ENCODE measurements around the gene TXNDC2.
"Not testable (repeated sequence)": the region's sequence is repeated elsewhere in the genome, so short reads cannot be mapped to it uniquely, and the experiment has no call there.

Gene TXNDC2

GRCh38 chr18:9905401-9905922 is 19.7 kb downstream of the TXNDC2 start:
- FAIRE-seq (no peak), DNase-seq (ENCODE audit: insufficient read length, low spot score) (no peak)
- TF ChIP-seq CTCF (IDR thresholded peaks at IDR 0.05; ENCODE audit: insufficient read depth, missing control alignments): no peak

DNA sequence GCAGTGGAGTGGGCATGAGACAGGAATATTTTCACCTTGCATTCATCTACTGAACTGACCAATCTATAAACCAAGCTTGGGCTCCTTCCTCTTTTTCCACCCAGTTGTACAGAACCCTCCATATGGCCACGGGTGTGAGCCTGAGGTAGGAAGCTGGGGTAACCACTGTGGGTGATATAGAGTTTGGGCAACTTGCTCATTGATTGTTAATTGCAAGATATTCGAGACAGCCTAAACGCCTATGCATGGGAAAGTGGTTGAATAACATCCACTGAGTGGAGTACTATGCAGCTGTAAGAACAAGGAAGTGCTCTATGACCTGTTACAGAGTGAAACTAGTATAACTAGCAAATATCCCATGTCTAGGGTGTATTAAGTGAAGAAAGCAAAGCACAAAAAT is 20.7 kb downstream of the TXNDC2 start:
- DNase-seq (ENCODE audit: insufficient read length, low spot score) (no peak), FAIRE-seq (no peak)
- no peak for TF ChIP-seq CTCF (IDR thresholded peaks at IDR 0.05; ENCODE audit: insufficient read depth, missing control alignments)

DNA sequence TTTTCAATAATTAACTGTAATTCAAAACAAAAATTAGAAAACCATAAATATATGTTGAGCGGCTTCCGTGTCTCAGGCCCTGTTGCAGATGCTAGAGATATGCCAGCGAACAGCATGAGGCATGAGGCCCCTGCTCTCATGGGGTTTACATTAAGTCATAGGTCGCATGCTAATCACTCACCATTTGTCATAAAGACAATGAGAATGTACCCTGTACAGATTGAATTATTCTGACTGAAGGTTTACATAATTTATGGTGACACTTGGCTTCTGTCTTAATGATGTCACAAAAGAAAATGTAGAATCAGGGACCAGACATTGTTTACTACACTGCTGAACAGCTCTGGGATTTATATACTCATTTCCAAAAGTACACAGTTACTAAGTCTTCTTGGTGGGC is 22.1 kb downstream of the TXNDC2 start:
- TF ChIP-seq CTCF (IDR thresholded peaks at IDR 0.05; ENCODE audit: insufficient read depth, missing control alignments): no peak
- DNase-seq (ENCODE audit: insufficient read length, low spot score): no peak
- no peak for FAIRE-seq

- no peak for TF ChIP-seq CTCF (IDR thresholded peaks at IDR 0.05; ENCODE audit: insufficient read depth, missing control alignments)
- FAIRE-seq (no peak), DNase-seq (ENCODE audit: insufficient read length, low spot score) (no peak)
Measured at GRCh38 chr18:9910071-9910470, 24.3 kb downstream of the TXNDC2 start.

DNA sequence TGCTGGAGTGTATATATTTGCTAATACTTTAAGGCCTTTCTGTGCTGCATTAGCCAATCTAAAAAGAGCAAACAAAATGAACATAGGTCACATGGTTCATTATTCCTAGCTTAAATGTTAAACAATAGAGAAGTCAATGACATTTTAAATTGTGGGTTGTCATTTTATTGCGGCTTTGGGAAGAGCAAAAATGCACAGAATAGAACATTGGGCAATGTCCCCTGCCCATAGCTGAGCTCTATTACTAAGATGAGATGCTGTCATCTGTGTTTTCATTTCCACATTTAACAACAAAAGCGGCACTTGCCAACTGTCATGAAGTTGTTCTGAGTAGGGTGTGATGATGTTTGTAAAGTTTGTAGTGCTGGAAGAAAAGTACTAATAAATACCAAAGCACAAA is 24.9 kb downstream of the TXNDC2 start:
- no peak for FAIRE-seq
- TF ChIP-seq CTCF (IDR thresholded peaks at IDR 0.05; ENCODE audit: insufficient read depth, missing control alignments): no peak
- no peak for DNase-seq (ENCODE audit: insufficient read length, low spot score)

DNA sequence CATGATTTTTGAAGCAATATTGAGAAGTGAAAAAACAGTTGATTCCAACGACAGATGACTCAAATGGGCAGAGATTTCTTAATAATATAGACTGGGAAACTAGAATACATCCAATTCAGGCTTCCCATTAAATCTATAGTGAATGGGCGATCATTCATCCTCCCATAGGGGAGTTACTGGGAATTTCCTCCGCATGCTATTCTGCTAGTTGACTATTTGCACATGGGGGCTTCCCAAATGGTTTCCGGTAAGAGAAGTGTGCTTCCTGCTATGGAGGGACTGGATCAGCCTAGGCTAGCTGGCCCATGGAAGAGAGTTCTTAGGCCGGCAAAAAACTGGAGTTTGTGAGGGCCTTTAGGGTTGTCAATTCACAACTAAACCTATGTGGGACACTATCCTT is 25.5 kb downstream of the TXNDC2 start:
- no peak for TF ChIP-seq CTCF (IDR thresholded peaks at IDR 0.05; ENCODE audit: insufficient read depth, missing control alignments)
- FAIRE-seq (no peak), DNase-seq (ENCODE audit: insufficient read length, low spot score) (no peak)

- not testable (repeated sequence) for DNase-seq (ENCODE audit: insufficient read length, low spot score); FAIRE-seq
Measured at GRCh38 chr18:9912285-9912684, 26.5 kb downstream of the TXNDC2 start.

GRCh38 chr18:9913151-9913525 is 27.4 kb downstream of the TXNDC2 start:
- DNase-seq (ENCODE audit: insufficient read length, low spot score) (no peak), FAIRE-seq (no peak)
- TF ChIP-seq CTCF (IDR thresholded peaks at IDR 0.05; ENCODE audit: insufficient read depth, missing control alignments): no peak

Measured in D721Med (cell line).